ENCODE data around the gene SLC30A5. TPM values are rescaled to one million over a fixed set of nuclear protein-coding genes. Genes with fewer than 3 reads are reported as not detected.

Gene SLC30A5
- total and polyA plus RNA-seq, 2 donors (not counting 1 experiment from before 2014, with no cell fraction given), result 12.5 to 35.8 TPM

- H3K9me3 Mint-ChIP-seq (ENCODE audit: insufficient read depth), result no peaks in the 10 kb centered on the region
- Histone ChIP-seq H3K9ac (ENCODE audit: low read length) (no peak overlapping the region), H3K4me1 (ENCODE audit: control insufficient read depth in 2 of 2, insufficient read depth in 2 of 2, low read length in 2 of 2) (no peaks in the 10 kb centered on the region), H2AFZ (ENCODE audit: insufficient read depth, low read depth, low read length, poor library complexity, severe bottlenecking) (peak overlapping the region; percentile 44), H3K79me2 (ENCODE audit: control insufficient read depth, insufficient read depth, low read length) (no peaks in the 10 kb centered on the region), H3K27ac (ENCODE audit: low read length in 2 of 2) (no peak overlapping the region), H3K36me3 (replicated peaks in 1 of 2; ENCODE audit: control extremely low read depth in 1 of 2, control insufficient read depth in 1 of 2, extremely low read depth in 1 of 2, insufficient read depth in 2 of 2, low read length in 1 of 2) (no peaks in the 10 kb centered on the region), H3K27me3 (replicated peaks in 1 of 4; ENCODE audit: control extremely low read depth in 1 of 4, control insufficient read depth in 3 of 4, insufficient read depth in 4 of 4, low read length in 3 of 4) (no peaks in the 10 kb centered on the region), H4K20me1 (ENCODE audit: control insufficient read depth, insufficient read depth, low read length, poor library complexity, severe bottlenecking) (no peaks in the 10 kb centered on the region), H3K9me3 (ENCODE audit: control extremely low read depth in 1 of 3, control insufficient read depth in 2 of 3, insufficient read depth in 1 of 3, low read length in 2 of 3) (no peaks in the 10 kb centered on the region), H3K4me2 (replicated peaks; ENCODE audit: low read depth, low read length, poor library complexity, severe bottlenecking) (no peak overlapping the region), H3K4me3 (ENCODE audit: control extremely low read depth in 1 of 5, extremely low read depth in 1 of 5, insufficient read depth in 1 of 5, low read depth in 2 of 5, low read length in 4 of 5) (no peak overlapping the region)
- H3K27ac Mint-ChIP-seq, result no peak overlapping the region
- POLR2A ChIA-PET, result no interaction called here
- H3K27me3 Mint-ChIP-seq, result no peaks in the 10 kb centered on the region
- DNase-seq (no peak), ATAC-seq (ENCODE audit: low read depth) (no peak)
- peaks cover 4% of the 10 kb centered on the region for H3K4me1 Mint-ChIP-seq
- H3K4me3 Mint-ChIP-seq, result no peak overlapping the region
- CTCF ChIA-PET, result no interaction called here
- intact Hi-C loops (cut with micrococcal nuclease), result no loop called here
- TF ChIP-seq EZH2 (IDR thresholded peaks at IDR 0.05; ENCODE audit: borderline replicate concordance, insufficient read depth, low read depth, low read length, poor library complexity, severe bottlenecking) (no peak), CTCF (IDR thresholded peaks at IDR 0.05) (no peak)
These were observed 10.4 kb upstream of the SLC30A5 start for GRCh38 chr5:69083412-69083811.

GRCh38 chr5:69084195-69084594 lies 9.6 kb upstream of the SLC30A5 start:
- no peaks in the 10 kb centered on the region for H3K4me1 ChIP-seq (ENCODE audit: control insufficient read depth in 2 of 2, insufficient read depth in 2 of 2, low read length in 2 of 2)
- H3K36me3 ChIP-seq (replicated peaks in 1 of 2; ENCODE audit: control extremely low read depth in 1 of 2, control insufficient read depth in 1 of 2, extremely low read depth in 1 of 2, insufficient read depth in 2 of 2, low read length in 1 of 2), result no peaks in the 10 kb centered on the region
- H3K27me3 Mint-ChIP-seq, result no peaks in the 10 kb centered on the region
- intact Hi-C loops (cut with micrococcal nuclease), result no loop called here
- H3K79me2 ChIP-seq (ENCODE audit: control insufficient read depth, insufficient read depth, low read length), result no peaks in the 10 kb centered on the region
- DNase-seq (no peak), ATAC-seq (ENCODE audit: low read depth) (no peak)
- H3K9me3 Mint-ChIP-seq (ENCODE audit: insufficient read depth), result no peaks in the 10 kb centered on the region
- H3K9me3 ChIP-seq (ENCODE audit: control extremely low read depth in 1 of 3, control insufficient read depth in 2 of 3, insufficient read depth in 1 of 3, low read length in 2 of 3), result no peaks in the 10 kb centered on the region
- H3K9ac ChIP-seq (ENCODE audit: low read length), result no peak overlapping the region
- 42% methylated on average over 1 of the region's 3 CpGs for WGBS (ENCODE audit: insufficient coverage)
- H3K27ac ChIP-seq (ENCODE audit: low read length in 2 of 2), result no peak overlapping the region
- no peaks in the 10 kb centered on the region for H4K20me1 ChIP-seq (ENCODE audit: control insufficient read depth, insufficient read depth, low read length, poor library complexity, severe bottlenecking)
- H3K27me3 ChIP-seq (replicated peaks in 1 of 4; ENCODE audit: control extremely low read depth in 1 of 4, control insufficient read depth in 3 of 4, insufficient read depth in 4 of 4, low read length in 3 of 4), result no peaks in the 10 kb centered on the region
- TF ChIP-seq EZH2 (IDR thresholded peaks at IDR 0.05; ENCODE audit: borderline replicate concordance, insufficient read depth, low read depth, low read length, poor library complexity, severe bottlenecking) (no peak), CTCF (IDR thresholded peaks at IDR 0.05) (no peak)
- peak overlapping the region; percentile 44 for H2AFZ ChIP-seq (ENCODE audit: insufficient read depth, low read depth, low read length, poor library complexity, severe bottlenecking)
- H3K4me1 Mint-ChIP-seq, result peaks cover 4% of the 10 kb centered on the region
- no peak overlapping the region for H3K4me3 Mint-ChIP-seq
- no peak overlapping the region for H3K4me3 ChIP-seq (ENCODE audit: control extremely low read depth in 1 of 5, extremely low read depth in 1 of 5, insufficient read depth in 1 of 5, low read depth in 2 of 5, low read length in 4 of 5)
- H3K4me2 ChIP-seq (replicated peaks; ENCODE audit: low read depth, low read length, poor library complexity, severe bottlenecking), result no peak overlapping the region
- CTCF ChIA-PET, result interaction anchor here (0.9 to 1.9 kb wide), 2 partner anchors 9 to 251 kb away, joined by 3 to 12 read pairs; partner anchors contain the start of gene SLC30A5
- no peak overlapping the region for H3K27ac Mint-ChIP-seq
- POLR2A ChIA-PET, result no interaction called here
